DOHH2 (cell line): Measurements from ENCODE around the gene C1QTNF6.

ENCODE experiments used
- H3F3A ChIP-seq: fragments of 200-600 bp; sonication (generic), shearing (Covaris generic); 2 replicates; pipeline ENCODE4 v1.6.0; 2016; ENCODE audit warnings: antibody characterized with exemption, mild to moderate bottlenecking; ENCODE audit not compliant: control insufficient read depth, insufficient read depth
- H3K27ac ChIP-seq: fragments of 200-600 bp; sonication (generic); 2 replicates; pipeline ENCODE4 v1.5.1; 2014; ENCODE audit warnings: low read depth, mild to moderate bottlenecking, low read length, moderate library complexity
- H3K27me3 ChIP-seq: fragments of 200-600 bp; sonication (generic); 2 replicates; pipeline ENCODE4 v1.6.1; 2014; ENCODE audit warnings: mild to moderate bottlenecking, low read length, mixed read lengths; ENCODE audit not compliant: control insufficient read depth
- H3K36me3 ChIP-seq: fragments of 200-600 bp; sonication (generic); 2 replicates; pipeline ENCODE4 v1.6.1; 2014; ENCODE audit warnings: mild to moderate bottlenecking, low read length, moderate library complexity, mixed read lengths; ENCODE audit not compliant: control insufficient read depth
- H3K4me1 ChIP-seq: fragments of 200-600 bp; sonication (generic); 2 replicates; pipeline ENCODE4 v1.6.1; 2014; ENCODE audit warnings: mild to moderate bottlenecking, low read length, mixed read lengths; ENCODE audit not compliant: control insufficient read depth
- H3K4me2 ChIP-seq: fragments of 200-600 bp; sonication (generic); 2 replicates; pipeline ENCODE4 v1.6.0; 2014; ENCODE audit warnings: mild to moderate bottlenecking, low read length, moderate library complexity
- H3K4me3 ChIP-seq: fragments of 200-600 bp; sonication (generic); 2 replicates; pipeline ENCODE4 v1.5.1; 2014; ENCODE audit warnings: mild to moderate bottlenecking, low read length, mixed read lengths
- H3K79me2 ChIP-seq: fragments of 200-600 bp; sonication (generic); 2 replicates; pipeline ENCODE4 v1.6.1; 2014; ENCODE audit warnings: mild to moderate bottlenecking, low read length, mixed read lengths; ENCODE audit not compliant: control insufficient read depth
- H3K9me2 ChIP-seq: fragments of 200-600 bp; sonication (generic); replicated peaks from 2 replicates; pipeline ENCODE4 v1.6.1; 2014; ENCODE audit warnings: mild to moderate bottlenecking, low read length, mixed read lengths; ENCODE audit not compliant: control insufficient read depth
- H3K9me3 ChIP-seq: fragments of 200-600 bp; sonication (generic); 2 replicates; pipeline ENCODE4 v1.6.1; 2014; ENCODE audit warnings: antibody characterized with exemption, low read length, mixed read lengths; ENCODE audit not compliant: control insufficient read depth, insufficient read depth
- H4K20me1 ChIP-seq: fragments of 200-600 bp; sonication (generic); 2 replicates; pipeline ENCODE4 v1.6.0; 2014; ENCODE audit warnings: low read depth, mild to moderate bottlenecking, antibody characterized with exemption, low read length, moderate library complexity; ENCODE audit not compliant: control insufficient read depth, insufficient read depth
- EZH2phosphoT487 ChIP-seq: fragments of 200-600 bp; sonication (generic); IDR thresholded peaks from 2 replicates; pipeline ENCODE4 v1.6.1; 2017; ENCODE audit warnings: borderline replicate concordance, mild to moderate bottlenecking, antibody characterized with exemption, low read length, moderate library complexity, mixed read lengths
- TF ChIP-seq, protein P1 (sequence below): fragments of 200-600 bp; sonication (generic); IDR thresholded peaks from one replicate; pipeline ENCODE4 v1.5.1; 2014; ENCODE audit warnings: antibody characterized with exemption, mild to moderate bottlenecking, low read depth, low read length; ENCODE audit not compliant: poor library complexity, severe bottlenecking

C1QTNF6 gene

GRCh38 chr22:37220543-37220981 is 32.5 kb upstream of the C1QTNF6 start:
- Histone ChIP-seq H4K20me1 (no peaks in the 10 kb centered on the region), H3K27me3 (no peaks in the 10 kb centered on the region), H3K4me1 (peaks cover 67% of the 10 kb centered on the region), H3K9me3 (no peaks in the 10 kb centered on the region), H3K4me2 (no peak overlapping the region), H3F3A (peaks cover 11% of the 10 kb centered on the region), H3K9me2 (no peaks in the 10 kb centered on the region), H3K79me2 (no peaks in the 10 kb centered on the region), H3K4me3 (no peak overlapping the region), H3K36me3 (peaks cover 22% of the 10 kb centered on the region), H3K27ac (no peak overlapping the region)
- TF ChIP-seq EZH2phosphoT487: no peak
- TF ChIP-seq, protein P1, sequence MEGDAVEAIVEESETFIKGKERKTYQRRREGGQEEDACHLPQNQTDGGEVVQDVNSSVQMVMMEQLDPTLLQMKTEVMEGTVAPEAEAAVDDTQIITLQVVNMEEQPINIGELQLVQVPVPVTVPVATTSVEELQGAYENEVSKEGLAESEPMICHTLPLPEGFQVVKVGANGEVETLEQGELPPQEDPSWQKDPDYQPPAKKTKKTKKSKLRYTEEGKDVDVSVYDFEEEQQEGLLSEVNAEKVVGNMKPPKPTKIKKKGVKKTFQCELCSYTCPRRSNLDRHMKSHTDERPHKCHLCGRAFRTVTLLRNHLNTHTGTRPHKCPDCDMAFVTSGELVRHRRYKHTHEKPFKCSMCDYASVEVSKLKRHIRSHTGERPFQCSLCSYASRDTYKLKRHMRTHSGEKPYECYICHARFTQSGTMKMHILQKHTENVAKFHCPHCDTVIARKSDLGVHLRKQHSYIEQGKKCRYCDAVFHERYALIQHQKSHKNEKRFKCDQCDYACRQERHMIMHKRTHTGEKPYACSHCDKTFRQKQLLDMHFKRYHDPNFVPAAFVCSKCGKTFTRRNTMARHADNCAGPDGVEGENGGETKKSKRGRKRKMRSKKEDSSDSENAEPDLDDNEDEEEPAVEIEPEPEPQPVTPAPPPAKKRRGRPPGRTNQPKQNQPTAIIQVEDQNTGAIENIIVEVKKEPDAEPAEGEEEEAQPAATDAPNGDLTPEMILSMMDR: no peak

- Histone ChIP-seq H3K9me3 (no peaks in the 10 kb centered on the region), H3K27me3 (no peaks in the 10 kb centered on the region), H3F3A (peaks cover 11% of the 10 kb centered on the region), H4K20me1 (no peaks in the 10 kb centered on the region), H3K36me3 (peaks cover 12% of the 10 kb centered on the region), H3K4me2 (peak overlapping the region; percentile 75), H3K4me3 (peak overlapping the region; percentile 47), H3K9me2 (no peaks in the 10 kb centered on the region), H3K27ac (peak overlapping the region; percentile 79), H3K4me1 (peaks cover 64% of the 10 kb centered on the region), H3K79me2 (no peaks in the 10 kb centered on the region)
- no peak for TF ChIP-seq EZH2phosphoT487
- TF ChIP-seq, protein P1: no peak
These were observed 31.5 kb upstream of the C1QTNF6 start for GRCh38 chr22:37219533-37219932.

GRCh38 chr22:37218771-37219411 is 30.8 kb upstream of the C1QTNF6 start:
- peak overlapping the region; percentile 47 for H3K4me3 ChIP-seq
- peak overlapping the region; percentile 79 for H3K27ac ChIP-seq
- H3K4me1 ChIP-seq: peaks cover 59% of the 10 kb centered on the region
- H3K36me3 ChIP-seq: peaks cover 5% of the 10 kb centered on the region
- no peaks in the 10 kb centered on the region for H3K9me2 ChIP-seq
- H3K27me3 ChIP-seq: no peaks in the 10 kb centered on the region
- no peaks in the 10 kb centered on the region for H4K20me1 ChIP-seq
- no peaks in the 10 kb centered on the region for H3K79me2 ChIP-seq
- TF ChIP-seq, protein P1: no peak
- TF ChIP-seq EZH2phosphoT487: no peak
- peaks cover 11% of the 10 kb centered on the region for H3F3A ChIP-seq
- H3K4me2 ChIP-seq: peak overlapping the region; percentile 75
- no peaks in the 10 kb centered on the region for H3K9me3 ChIP-seq
